Endothelial cell of umbilical vein (primary cell): ENCODE data around the gene PAX2. TPM values are rescaled to one million over a fixed set of nuclear protein-coding genes. Genes with fewer than 3 reads are reported as not detected.

Experiments
- BruUV-seq: library from RNA; stranded (reverse); fragments of 400-500 nt; replicated peaks from 2 replicates; lab custom pipeline; 2021; lab: Mats Ljungman, UMichigan
- CTCF ChIA-PET: fragments of 300-600, 350-600 bp; sonication (Branson Sonifier 250); formaldehyde crosslinking; loops from one replicate; lab custom pipeline; 2021; ENCODE audit warnings: antibody characterized with exemption, inconsistent platforms; lab: Charles Lee
- POLR2A ChIA-PET: fragments of 300-600, 350-600 bp; sonication (Branson Sonifier 250); formaldehyde crosslinking; loops from one replicate; lab custom pipeline; 2021; ENCODE audit warnings: antibody characterized with exemption, inconsistent platforms; lab: Charles Lee
- DNase-seq: peaks from one replicate; pipeline ENCODE4 v3.0.0-alpha.2; 2011; ENCODE audit warnings: low read depth, low spot score
- FAIRE-seq: peaks from 2 replicates; lab custom pipeline; 2011; peaks lifted over from hg19 to GRCh38; lab: Jason Lieb, UNC
- H2AFZ ChIP-seq: 2 replicates; pipeline ENCODE4 v1.6.0; 2012; ENCODE audit warnings: low read depth, low read length, control low read depth, inconsistent platforms
- H3K27ac ChIP-seq: 2 replicates; pipeline ENCODE4 v1.5.1; 2011; ENCODE audit warnings: low read depth, mild to moderate bottlenecking, control low read depth, low read length, moderate library complexity; ENCODE audit not compliant: insufficient read depth
- H3K27me3 ChIP-seq, 2 experiments: 2 replicates each; pipeline versions ENCODE4 v1.6.0 to v1.6.1; 2011; ENCODE audit warnings: low read length in 2 of 2, mixed read lengths in 1 of 2; ENCODE audit not compliant: control insufficient read depth in 2 of 2, insufficient read depth in 2 of 2
- H3K36me3 ChIP-seq, 2 experiments: 2 replicates in 1 of 2; 3 replicates in 1 of 2; pipeline ENCODE4 v1.5.1; 2011; ENCODE audit warnings: low read length in 2 of 2, mild to moderate bottlenecking in 1 of 2, moderate library complexity in 1 of 2; ENCODE audit not compliant: control insufficient read depth in 2 of 2, insufficient read depth in 2 of 2; ENCODE audit errors: extremely low read depth in 1 of 2
- H3K4me1 ChIP-seq: 3 replicates; pipeline ENCODE4 v1.5.1; 2011; ENCODE audit warnings: mild to moderate bottlenecking, low read length; ENCODE audit not compliant: control insufficient read depth, insufficient read depth; ENCODE audit errors: extremely low read depth
- H3K4me2 ChIP-seq: 2 replicates; pipeline ENCODE4 v1.6.1; 2011; ENCODE audit warnings: low read length, control low read depth, mixed read lengths; ENCODE audit not compliant: insufficient read depth
- H3K4me3 ChIP-seq, 3 experiments: fragments of 200-600 bp in 1 of 3; sonication (generic), shearing (Covaris generic) in 1 of 3; replicated peaks in 1 of 3; 2 replicates each; pipeline ENCODE4 v1.5.1; 2011 to 2016; ENCODE audit warnings: control low read depth in 3 of 3, low read length in 3 of 3, mild to moderate bottlenecking in 2 of 3, inconsistent platforms in 1 of 3, low read depth in 1 of 3, moderate library complexity in 1 of 3; ENCODE audit not compliant: insufficient read depth in 1 of 3
- H3K79me2 ChIP-seq: 2 replicates; pipeline ENCODE4 v1.6.0; 2012; ENCODE audit warnings: low read length, inconsistent platforms; ENCODE audit not compliant: control insufficient read depth, insufficient read depth
- H3K9ac ChIP-seq: replicated peaks from 2 replicates; pipeline ENCODE3; 2011; ENCODE audit warnings: low read length, control low read depth; ENCODE audit not compliant: insufficient read depth; ENCODE audit errors: extremely low read depth
- H3K9me1 ChIP-seq: replicated peaks from 3 replicates; pipeline ENCODE4 v1.6.0; 2011; ENCODE audit warnings: mild to moderate bottlenecking, low read length; ENCODE audit not compliant: control insufficient read depth, insufficient read depth; ENCODE audit errors: extremely low read depth
- H3K9me3 ChIP-seq: replicated peaks from 2 replicates; pipeline ENCODE4 v1.5.1; 2012; ENCODE audit warnings: low read length, inconsistent platforms; ENCODE audit not compliant: control insufficient read depth, insufficient read depth
- H4K20me1 ChIP-seq: replicated peaks from 2 replicates; pipeline ENCODE3; 2011; ENCODE audit warnings: mild to moderate bottlenecking, low read length; ENCODE audit not compliant: control insufficient read depth, insufficient read depth; ENCODE audit errors: extremely low read depth
- EZH2 ChIP-seq: IDR thresholded peaks from 2 replicates; pipeline ENCODE4 v1.6.1; 2012; ENCODE audit warnings: borderline replicate concordance, low read depth, mild to moderate bottlenecking, moderate library complexity, low read length, inconsistent platforms; ENCODE audit not compliant: severe bottlenecking
- FOS ChIP-seq: IDR thresholded peaks from 2 replicates; pipeline ENCODE4 v1.6.1; 2011; ENCODE audit warnings: mild to moderate bottlenecking, low read length, moderate library complexity, borderline replicate concordance; ENCODE audit not compliant: insufficient read depth
- GATA2 ChIP-seq: IDR thresholded peaks from 2 replicates; pipeline ENCODE4 v1.7.0; 2011; ENCODE audit warnings: low read depth, mild to moderate bottlenecking, moderate library complexity, mixed read lengths, low read length; ENCODE audit not compliant: insufficient read length, insufficient read depth
- JUN ChIP-seq: IDR thresholded peaks from 2 replicates; pipeline ENCODE4 v1.6.1; 2011; ENCODE audit warnings: borderline replicate concordance, low read depth; ENCODE audit not compliant: insufficient read length, insufficient read depth
- POLR2AphosphoS5 ChIP-seq: IDR thresholded peaks from 2 replicates; pipeline ENCODE4 v1.6.1; 2012; ENCODE audit warnings: low read depth, mild to moderate bottlenecking, control low read depth, low read length, moderate library complexity; ENCODE audit not compliant: insufficient read depth
- dilution Hi-C: fragments of 300-500 bp; cut with MboI; formaldehyde crosslinking; loops from one replicate; pipeline ENCODE4 v1.15.0; 2019; ENCODE audit warnings: low sequenced_read_pairs; ENCODE audit not compliant: extremely low pct_ligation_motif_present
- intact Hi-C: fragments of 100-400 bp; cut with micrococcal nuclease; formaldehyde crosslinking; loops from one replicate; pipeline ENCODE4 v1.10.0; 2022
- polyA plus RNA-seq, 4 experiments: library from polyadenylated mRNA; depleted of rRNA in 3 of 4; stranded (reverse) in 3 of 4; unstranded in 1 of 4; fragments of >200 nt; gene quantifications; 2 replicates each; pipeline versions ENCODE4 v1.2.1 to v1.2.3, GENCODE V29; 2011 to 2012; ENCODE audit warnings: missing spikeins in 1 of 4
- total RNA-seq: library from RNA; stranded (reverse); gene quantifications from 2 replicates; pipeline ENCODE4 v1.2.3, GENCODE V29; 2021
- TF ChIP-seq, protein P1 (sequence below), 2 donors: IDR thresholded peaks; 1 replicate in 1 of 2; 2 replicates in 1 of 2; pipeline ENCODE4 v1.5.1; 2011; ENCODE audit warnings: low read length in 2 of 2, mild to moderate bottlenecking in 2 of 2, moderate library complexity in 2 of 2, control low read depth in 1 of 2, inconsistent platforms in 1 of 2, low read depth in 1 of 2; ENCODE audit not compliant: insufficient read depth in 1 of 2; ENCODE audit errors: extremely low read depth in 1 of 2

PAX2 gene
- total and polyA plus RNA-seq, 2 donors (not counting 3 experiments of a cell fraction or from before 2014, with no cell fraction given), result not detected

DNA sequence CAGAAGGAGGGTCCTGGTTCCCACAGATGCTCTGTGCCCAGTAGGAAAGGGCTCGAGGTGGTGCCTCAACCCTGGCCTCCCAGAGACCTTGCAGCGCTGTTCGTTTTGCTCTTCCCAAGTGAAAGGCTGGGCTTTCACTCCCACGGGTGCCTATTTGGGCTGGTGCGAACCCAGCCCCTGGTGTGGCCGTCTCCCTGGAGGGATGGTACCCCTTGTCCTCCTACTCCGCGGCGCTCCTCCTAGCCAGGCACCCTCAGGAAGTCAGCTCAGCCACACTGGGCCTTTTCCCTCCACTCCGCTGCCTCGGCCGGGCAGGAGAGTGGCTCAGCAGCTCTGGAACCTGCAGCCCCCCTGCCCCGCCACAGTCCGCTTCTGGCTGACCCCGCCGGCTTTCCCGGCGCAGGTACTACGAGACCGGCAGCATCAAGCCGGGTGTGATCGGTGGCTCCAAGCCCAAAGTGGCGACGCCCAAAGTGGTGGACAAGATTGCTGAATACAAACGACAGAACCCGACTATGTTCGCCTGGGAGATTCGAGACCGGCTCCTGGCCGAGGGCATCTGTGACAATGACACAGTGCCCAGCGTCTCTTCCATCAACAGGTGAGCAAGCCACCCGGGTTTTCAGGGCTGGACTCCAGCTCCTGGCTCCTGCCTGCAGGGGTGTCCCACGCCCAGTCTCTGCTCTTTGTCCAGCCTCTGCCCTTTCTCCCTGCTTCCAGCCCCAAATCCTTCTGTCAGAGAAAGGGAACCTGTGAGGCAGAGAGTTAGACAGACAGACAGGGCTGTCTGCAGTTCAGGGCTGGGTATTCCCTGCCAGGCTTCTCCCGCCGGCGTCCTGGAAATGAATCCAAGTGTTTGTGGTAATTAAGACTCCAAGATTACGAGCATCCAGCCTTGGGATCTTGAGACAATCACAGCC lies 5.2 kb downstream of the PAX2 start:
- TF ChIP-seq JUN, result no peak
- TF ChIP-seq FOS, result no peak
- TF ChIP-seq, protein P1, sequence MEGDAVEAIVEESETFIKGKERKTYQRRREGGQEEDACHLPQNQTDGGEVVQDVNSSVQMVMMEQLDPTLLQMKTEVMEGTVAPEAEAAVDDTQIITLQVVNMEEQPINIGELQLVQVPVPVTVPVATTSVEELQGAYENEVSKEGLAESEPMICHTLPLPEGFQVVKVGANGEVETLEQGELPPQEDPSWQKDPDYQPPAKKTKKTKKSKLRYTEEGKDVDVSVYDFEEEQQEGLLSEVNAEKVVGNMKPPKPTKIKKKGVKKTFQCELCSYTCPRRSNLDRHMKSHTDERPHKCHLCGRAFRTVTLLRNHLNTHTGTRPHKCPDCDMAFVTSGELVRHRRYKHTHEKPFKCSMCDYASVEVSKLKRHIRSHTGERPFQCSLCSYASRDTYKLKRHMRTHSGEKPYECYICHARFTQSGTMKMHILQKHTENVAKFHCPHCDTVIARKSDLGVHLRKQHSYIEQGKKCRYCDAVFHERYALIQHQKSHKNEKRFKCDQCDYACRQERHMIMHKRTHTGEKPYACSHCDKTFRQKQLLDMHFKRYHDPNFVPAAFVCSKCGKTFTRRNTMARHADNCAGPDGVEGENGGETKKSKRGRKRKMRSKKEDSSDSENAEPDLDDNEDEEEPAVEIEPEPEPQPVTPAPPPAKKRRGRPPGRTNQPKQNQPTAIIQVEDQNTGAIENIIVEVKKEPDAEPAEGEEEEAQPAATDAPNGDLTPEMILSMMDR (IDR thresholded peaks at IDR 0.05; ENCODE audit: extremely low read depth in 1 of 2, insufficient read depth in 1 of 2, low read depth in 1 of 2, low read length in 2 of 2), result no peak
- peak; percentile 45 for TF ChIP-seq EZH2
- TF ChIP-seq POLR2AphosphoS5, result no peak
- TF ChIP-seq GATA2, result no peak
- no peak overlapping the region for H3K4me2 ChIP-seq
- ChIA-PET CTCF (interaction anchor here (0.9 kb wide), 1 partner anchor 9 kb away, joined by 3 read pairs; no protein-coding TSS in a partner anchor), POLR2A (no interaction called here)
- no peak overlapping the region for H3K4me3 ChIP-seq
- dilution Hi-C loops, result no loop called here
- H4K20me1 ChIP-seq, result no peaks in the 10 kb centered on the region
- no peak for FAIRE-seq
- H2AFZ ChIP-seq, result no peak overlapping the region
- H3K79me2 ChIP-seq, result no peaks in the 10 kb centered on the region
- BruUV-seq, result no TSS peak
- H3K9ac ChIP-seq, result no peak overlapping the region
- H3K9me1 ChIP-seq, result no peaks in the 10 kb centered on the region
- DNase-seq, result no peak
- intact Hi-C loops, result no loop called here
- no peaks in the 10 kb centered on the region for H3K36me3 ChIP-seq
- H3K27me3 ChIP-seq, result peaks cover 90 to 91% of the 10 kb centered on the region in 2 experiments
- H3K4me1 ChIP-seq, result no peaks in the 10 kb centered on the region
- H3K27ac ChIP-seq, result no peak overlapping the region
- no peaks in the 10 kb centered on the region for H3K9me3 ChIP-seq
